Glutamatergic neuron (in vitro differentiated cells): ENCODE data around the gene STAT5B. TPM values are rescaled to one million over a fixed set of nuclear protein-coding genes. Genes with fewer than 3 reads are reported as not detected.
A peak's percentile ranks its signal among the peaks of the same experiment; 100 is the strongest.

ENCODE experiments used
- DNase-seq: peaks from one replicate; pipeline ENCODE4 v3.0.0; 2022
- H3K27ac Mint-ChIP-seq: one replicate; pipeline ENCODE4 v1.8.0; 2020; ENCODE audit warnings: mild to moderate bottlenecking, mixed read lengths, inconsistent platforms; ENCODE audit not compliant: unreplicated experiment
- H3K27me3 Mint-ChIP-seq: one replicate; pipeline ENCODE4 v1.8.0; 2020; ENCODE audit warnings: mild to moderate bottlenecking, moderate library complexity, mixed read lengths, inconsistent platforms; ENCODE audit not compliant: unreplicated experiment
- H3K36me3 Mint-ChIP-seq: one replicate; pipeline ENCODE4 v1.8.0; 2020; ENCODE audit warnings: mild to moderate bottlenecking, mixed read lengths, inconsistent platforms; ENCODE audit not compliant: unreplicated experiment
- H3K4me1 Mint-ChIP-seq: one replicate; pipeline ENCODE4 v1.8.0; 2020; ENCODE audit warnings: mild to moderate bottlenecking, low read depth, mixed read lengths, inconsistent platforms; ENCODE audit not compliant: unreplicated experiment
- H3K4me3 Mint-ChIP-seq: one replicate; pipeline ENCODE4 v1.8.0; 2020; ENCODE audit warnings: mild to moderate bottlenecking, mixed read lengths, inconsistent platforms; ENCODE audit not compliant: unreplicated experiment
- H3K9me3 Mint-ChIP-seq: one replicate; pipeline ENCODE4 v1.8.0; 2020; ENCODE audit warnings: mild to moderate bottlenecking, moderate library complexity, mixed read lengths, inconsistent platforms; ENCODE audit not compliant: unreplicated experiment
- CTCF ChIP-seq: fragments of 200-600 bp; sonication (generic); IDR thresholded peaks from one replicate; pipeline ENCODE4 v1.5.0; 2021; ENCODE audit not compliant: partially characterized antibody, unreplicated experiment
- total RNA-seq: library from RNA; stranded (reverse); fragmentation: NEBNext Ultra II Directional; extraction: Animal tissue kit (Norgen Biotek cat#: 25700); gene quantifications from one replicate; pipeline ENCODE4 v1.2.1, GENCODE V29; 2021; ENCODE audit not compliant: unreplicated experiment

STAT5B gene
- total RNA-seq, 1 donor from 2014 or later: 31.9 TPM

DNA sequence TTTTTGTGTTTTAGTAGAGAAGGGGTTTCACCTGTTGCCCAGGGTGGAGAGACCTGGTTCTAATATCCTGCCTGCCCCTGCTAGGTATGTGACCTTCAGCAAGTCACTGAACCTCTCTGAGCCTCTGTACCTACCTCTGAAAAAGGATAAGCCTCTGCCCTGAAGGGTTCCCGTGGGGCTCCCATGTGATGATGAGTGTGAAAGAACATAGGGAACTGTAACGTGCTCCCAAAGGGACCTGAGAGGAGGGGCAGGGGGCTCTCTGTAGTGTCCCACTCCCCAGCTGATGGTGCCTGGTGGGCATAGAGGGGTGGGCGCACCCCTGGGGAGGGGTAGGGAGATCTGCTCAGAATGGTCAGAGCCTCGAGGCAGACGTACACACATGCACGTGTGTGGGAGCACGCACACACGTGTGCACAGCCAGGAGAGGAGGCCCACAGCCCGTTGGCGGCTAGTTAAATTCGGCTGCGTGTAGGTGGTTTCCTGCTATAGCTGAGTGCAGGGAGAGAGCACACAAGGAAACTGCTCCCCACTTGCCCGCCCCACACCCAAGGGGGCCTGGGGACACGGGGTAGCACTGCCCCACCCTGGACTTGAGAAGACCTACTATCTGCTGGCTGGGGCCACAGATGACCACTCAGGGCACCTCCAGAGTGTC is 101.9 kb downstream of the STAT5B start:
- H3K9me3 Mint-ChIP-seq: peaks cover 2% of the 10 kb centered on the region
- no peak overlapping the region for H3K4me3 Mint-ChIP-seq
- H3K27ac Mint-ChIP-seq: no peak overlapping the region
- no peak for DNase-seq
- no peaks in the 10 kb centered on the region for H3K4me1 Mint-ChIP-seq
- peaks cover 19% of the 10 kb centered on the region for H3K27me3 Mint-ChIP-seq
- TF ChIP-seq CTCF: no peak
- no peaks in the 10 kb centered on the region for H3K36me3 Mint-ChIP-seq

- Mint-ChIP-seq H3K4me1 (no peaks in the 10 kb centered on the region), H3K27ac (no peak overlapping the region), H3K4me3 (no peak overlapping the region), H3K27me3 (peaks cover 28% of the 10 kb centered on the region), H3K36me3 (no peaks in the 10 kb centered on the region), H3K9me3 (peaks cover 2% of the 10 kb centered on the region)
- no peak for DNase-seq
- TF ChIP-seq CTCF: no peak
Observed at GRCh38 chr17:42171831-42172230, 104.4 kb downstream of the STAT5B start.

GRCh38 chr17:42169351-42169750 is 106.8 kb downstream of the STAT5B start:
- Mint-ChIP-seq H3K9me3 (no peaks in the 10 kb centered on the region), H3K36me3 (no peaks in the 10 kb centered on the region), H3K27ac (no peak overlapping the region), H3K4me1 (no peaks in the 10 kb centered on the region), H3K4me3 (no peak overlapping the region), H3K27me3 (peaks cover 20% of the 10 kb centered on the region)
- TF ChIP-seq CTCF: no peak
- no peak for DNase-seq

- Mint-ChIP-seq H3K27me3 (peaks cover 20% of the 10 kb centered on the region), H3K9me3 (no peaks in the 10 kb centered on the region), H3K4me1 (no peaks in the 10 kb centered on the region), H3K4me3 (no peak overlapping the region), H3K27ac (no peak overlapping the region), H3K36me3 (no peaks in the 10 kb centered on the region)
- no peak for DNase-seq
- TF ChIP-seq CTCF: no peak
Observed at GRCh38 chr17:42167807-42168206, 108.4 kb downstream of the STAT5B start.

DNA sequence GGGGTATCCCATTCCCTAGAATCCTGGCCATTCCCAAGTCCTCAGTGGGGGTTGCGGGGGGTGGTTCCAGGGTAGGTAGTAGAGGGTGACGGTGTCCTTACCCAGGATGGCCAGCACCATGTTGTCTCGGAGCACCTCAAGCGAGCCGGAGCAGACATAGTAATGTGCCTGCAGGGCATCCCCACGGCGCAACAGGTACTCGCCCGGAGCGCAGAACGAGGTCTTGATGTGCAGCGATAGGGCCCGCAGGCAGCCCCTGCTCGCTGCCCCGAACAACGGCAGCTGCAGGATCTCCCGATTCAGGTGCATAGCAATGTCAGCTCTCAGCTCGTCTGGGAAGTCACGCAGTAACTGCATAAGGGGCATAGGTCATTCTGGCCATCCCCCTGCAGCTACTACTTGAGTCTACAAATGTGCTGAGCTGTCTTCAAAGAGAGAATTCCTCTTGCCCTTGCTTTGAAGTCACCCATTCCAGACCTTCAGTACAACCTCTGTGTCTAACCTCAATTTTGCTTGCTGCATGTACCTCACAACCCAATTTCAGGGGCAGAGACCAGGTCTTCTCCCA is 109.9 kb downstream of the STAT5B start:
- no peak for DNase-seq
- Mint-ChIP-seq H3K27ac (peak overlapping the region; percentile 48), H3K27me3 (peaks cover 20% of the 10 kb centered on the region), H3K9me3 (peaks cover 2% of the 10 kb centered on the region), H3K4me1 (peaks cover 3% of the 10 kb centered on the region), H3K4me3 (no peak overlapping the region), H3K36me3 (no peaks in the 10 kb centered on the region)
- TF ChIP-seq CTCF: no peak
